22Rv1 (cell line): Measurements from ENCODE around the gene LYRM1.

Source experiments
- H3K27ac ChIP-seq: fragments of 450-650 bp; 2 replicates; pipeline ENCODE4 v1.5.1; 2017
- ZFX ChIP-seq: fragments of 450-650 bp; IDR thresholded peaks from 2 replicates; pipeline ENCODE4 v1.6.1; 2017; ENCODE audit warnings: antibody characterized with exemption, borderline replicate concordance
- TF ChIP-seq, protein P1 (sequence below): fragments of 450-650 bp; IDR thresholded peaks from 2 replicates; pipeline ENCODE4 v1.5.1; 2017; ENCODE audit warnings: mild to moderate bottlenecking

The LYRM1 gene

GRCh38 chr16:20883554-20884239, 16.9 kb upstream of the LYRM1 start:
- H3K27ac ChIP-seq = no peak overlapping the region
- no peak for TF ChIP-seq ZFX
- TF ChIP-seq, protein P1, sequence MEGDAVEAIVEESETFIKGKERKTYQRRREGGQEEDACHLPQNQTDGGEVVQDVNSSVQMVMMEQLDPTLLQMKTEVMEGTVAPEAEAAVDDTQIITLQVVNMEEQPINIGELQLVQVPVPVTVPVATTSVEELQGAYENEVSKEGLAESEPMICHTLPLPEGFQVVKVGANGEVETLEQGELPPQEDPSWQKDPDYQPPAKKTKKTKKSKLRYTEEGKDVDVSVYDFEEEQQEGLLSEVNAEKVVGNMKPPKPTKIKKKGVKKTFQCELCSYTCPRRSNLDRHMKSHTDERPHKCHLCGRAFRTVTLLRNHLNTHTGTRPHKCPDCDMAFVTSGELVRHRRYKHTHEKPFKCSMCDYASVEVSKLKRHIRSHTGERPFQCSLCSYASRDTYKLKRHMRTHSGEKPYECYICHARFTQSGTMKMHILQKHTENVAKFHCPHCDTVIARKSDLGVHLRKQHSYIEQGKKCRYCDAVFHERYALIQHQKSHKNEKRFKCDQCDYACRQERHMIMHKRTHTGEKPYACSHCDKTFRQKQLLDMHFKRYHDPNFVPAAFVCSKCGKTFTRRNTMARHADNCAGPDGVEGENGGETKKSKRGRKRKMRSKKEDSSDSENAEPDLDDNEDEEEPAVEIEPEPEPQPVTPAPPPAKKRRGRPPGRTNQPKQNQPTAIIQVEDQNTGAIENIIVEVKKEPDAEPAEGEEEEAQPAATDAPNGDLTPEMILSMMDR = no peak

GRCh38 chr16:20884240-20884556, 16.4 kb upstream of the LYRM1 start:
- TF ChIP-seq, protein P1 = no peak
- no peak for TF ChIP-seq ZFX

GRCh38 chr16:20886320-20886719, 14.3 kb upstream of the LYRM1 start:
- H3K27ac ChIP-seq = no peak overlapping the region
- TF ChIP-seq, protein P1 = no peak
- no peak for TF ChIP-seq ZFX

More at GRCh38 chr16:20884240-20884556, 16.4 kb upstream of the LYRM1 start:
- no peak overlapping the region for H3K27ac ChIP-seq

DNA sequence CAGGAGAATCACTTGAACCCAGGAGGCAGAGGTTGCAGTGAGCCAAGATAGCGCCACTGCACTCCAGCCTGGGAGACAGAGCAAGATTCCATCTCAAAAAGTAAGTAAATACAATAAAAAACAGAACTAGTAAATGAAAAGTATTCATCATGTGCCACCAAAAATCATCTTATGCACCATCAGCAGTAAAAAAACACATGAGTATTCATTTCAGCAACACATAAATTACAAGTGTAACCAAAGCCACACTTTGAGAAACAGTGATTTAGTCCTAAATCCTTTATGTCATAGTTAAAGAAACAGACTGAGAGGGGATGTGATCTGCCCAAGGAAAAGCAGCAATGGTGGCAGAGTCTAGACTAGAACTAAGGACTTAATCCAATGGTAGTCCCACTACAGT, 13.4 kb upstream of the LYRM1 start:
- no peak overlapping the region for H3K27ac ChIP-seq
- TF ChIP-seq, protein P1 = no peak
- no peak for TF ChIP-seq ZFX

DNA sequence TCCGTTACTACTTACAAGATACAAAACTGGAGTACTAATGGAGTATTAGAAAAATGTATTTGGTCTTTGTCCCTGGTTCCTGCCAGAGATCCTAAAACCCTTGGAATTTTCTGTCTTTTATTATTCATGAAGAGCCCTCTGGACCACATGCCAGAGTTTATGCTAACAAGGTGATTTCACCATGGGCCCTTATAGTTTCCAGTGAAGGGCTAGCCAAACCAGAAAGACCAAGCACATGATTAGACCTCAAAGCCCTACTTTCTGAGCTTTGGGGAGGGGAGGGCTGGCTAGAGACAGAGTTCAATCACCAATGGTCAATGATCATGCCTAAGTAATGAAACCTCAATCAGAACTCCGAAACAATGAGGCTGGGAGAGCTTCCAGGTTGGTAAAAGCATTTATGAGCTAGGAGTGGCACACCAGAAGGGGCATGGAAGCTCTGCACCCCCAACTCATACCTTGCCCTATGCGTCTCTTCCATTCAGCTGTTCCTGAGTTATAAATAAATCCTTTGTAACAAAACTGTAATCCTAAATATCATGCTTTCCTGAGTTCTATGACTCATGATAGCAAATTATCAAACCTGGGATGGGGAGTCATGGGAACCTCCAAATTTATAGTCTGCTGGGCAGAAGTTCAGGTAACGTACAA, 10.8 kb upstream of the LYRM1 start:
- TF ChIP-seq, protein P1 = no peak
- TF ChIP-seq ZFX = no peak
- no peak overlapping the region for H3K27ac ChIP-seq

DNA sequence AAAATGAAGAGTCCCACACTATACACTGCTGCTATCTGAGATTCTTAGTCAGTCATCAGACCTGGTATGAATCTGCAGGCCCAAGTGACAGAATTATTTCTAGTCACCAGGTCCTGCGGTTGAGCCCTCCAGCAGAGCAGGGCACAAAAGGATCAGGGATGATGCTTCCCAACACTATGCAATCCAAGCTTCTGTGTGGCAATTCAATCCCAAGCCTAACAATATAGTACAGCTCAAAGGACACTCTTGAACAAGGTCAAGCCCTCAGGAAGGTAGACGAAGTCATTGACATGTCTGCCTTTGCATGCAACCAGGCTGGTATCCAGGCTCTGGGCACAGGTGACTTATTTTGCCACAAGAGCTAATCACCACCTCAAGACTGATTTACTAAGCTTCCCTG, 6.2 kb upstream of the LYRM1 start:
- TF ChIP-seq, protein P1 = no peak
- TF ChIP-seq ZFX = no peak

GRCh38 chr16:20897253-20897897, 3.2 kb upstream of the LYRM1 start:
- no peak for TF ChIP-seq ZFX
- TF ChIP-seq, protein P1 = no peak
- H3K27ac ChIP-seq = no peak overlapping the region

More for the DNA sequence above, 6.2 kb upstream of the LYRM1 start:
- no peak overlapping the region for H3K27ac ChIP-seq
